AG08396 (cell line): ENCODE data around the gene LAX1.
A peak's percentile ranks its signal among the peaks of the same experiment; 100 is the strongest.
"Not testable (repeated sequence)": the region's sequence is repeated elsewhere in the genome, so short reads cannot be mapped to it uniquely, and the experiment has no call there.

Source experiments
- DNase-seq: peaks from one replicate; pipeline ENCODE4 v3.0.0; 2012; ENCODE audit warnings: low spot score, mixed read lengths

LAX1 gene

GRCh38 chr1:203769505-203770343, 4.7 kb downstream of the LAX1 start:
- peak; percentile 83 for DNase-seq

- no peak for DNase-seq
Measured at GRCh38 chr1:203771901-203772301, 6.9 kb downstream of the LAX1 start.

- DNase-seq: no peak
Measured at GRCh38 chr1:203772836-203773235, 7.9 kb downstream of the LAX1 start.

GRCh38 chr1:203776636-203777035, 11.7 kb downstream of the LAX1 start:
- DNase-seq: no peak

GRCh38 chr1:203777596-203777995, 12.6 kb downstream of the LAX1 start:
- DNase-seq: no peak

- DNase-seq: no peak
Measured at GRCh38 chr1:203778146-203778545, 13.2 kb downstream of the LAX1 start.

- DNase-seq: no peak
Measured at GRCh38 chr1:203778789-203779188, 13.8 kb downstream of the LAX1 start.

- no peak for DNase-seq
Measured at GRCh38 chr1:203781962-203782361, 17.0 kb downstream of the LAX1 start.

GRCh38 chr1:203789966-203790365, 25.0 kb downstream of the LAX1 start:
- DNase-seq: no peak

GRCh38 chr1:203791498-203791897, 26.5 kb downstream of the LAX1 start:
- no peak for DNase-seq

GRCh38 chr1:203792486-203792885, 27.5 kb downstream of the LAX1 start:
- no peak for DNase-seq

- not testable (repeated sequence) for DNase-seq
Measured at GRCh38 chr1:203793561-203793960, 28.6 kb downstream of the LAX1 start.

- DNase-seq: no peak
Measured at GRCh38 chr1:203794764-203795440, 29.9 kb downstream of the LAX1 start.

GRCh38 chr1:203795441-203796235, 30.7 kb downstream of the LAX1 start, which contains the start of the genes ZBED6 and ZC3H11A:
ZBED6 (plus strand) TSS chr1:203795623; CDS start chr1:203797523, 1,900 bp downstream.
ZC3H11A (plus strand) TSS chr1:203795623; CDS start chr1:203817071, 21,448 bp downstream.
- peak; percentile 96 for DNase-seq

- no peak for DNase-seq
Measured at GRCh38 chr1:203796236-203796605, 31.2 kb downstream of the LAX1 start.

GRCh38 chr1:203797216-203797615, 32.2 kb downstream of the LAX1 start:
- DNase-seq: no peak

GRCh38 chr1:203797948-203798655, 33.1 kb downstream of the LAX1 start:
- no peak for DNase-seq

- DNase-seq: no peak
Measured at GRCh38 chr1:203799157-203799556, 34.2 kb downstream of the LAX1 start.

- DNase-seq: no peak
Measured at GRCh38 chr1:203799971-203800370, 35.0 kb downstream of the LAX1 start.

GRCh38 chr1:203805689-203806088, 40.7 kb downstream of the LAX1 start:
- no peak for DNase-seq

GRCh38 chr1:203807196-203807595, 42.2 kb downstream of the LAX1 start:
- DNase-seq: no peak
